Measurements from ENCODE around the gene DIAPH2. TPM values are rescaled to one million over a fixed set of nuclear protein-coding genes. Genes with fewer than 3 reads are reported as not detected.

The DIAPH2 gene
- total RNA-seq, 4 donors from 2014 or later, result 12.1 to 41.6 (median 29.1) TPM

- in situ Hi-C loops (cut with MboI; ENCODE audit: low sequenced_read_pairs in 4 of 4), result no loop called here
- no peaks in the 10 kb centered on the region for H3K27me3 ChIP-seq
- ATAC-seq (no peak), DNase-seq (no peak)
- H3K27ac ChIP-seq, result no peak overlapping the region
- intact Hi-C loops (cut with DNase I; ENCODE audit: low total_unique reads), result no loop called here
- TF ChIP-seq CTCF (IDR thresholded peaks at IDR 0.05 in 4 of 5, conservative IDR thresholded peaks at IDR 0.05 in 1 of 5) (no peak), POLR2A (IDR thresholded peaks at IDR 0.05) (no peak)
- peaks cover 5 to 18% of the 10 kb centered on the region in 2 donors for H3K4me1 ChIP-seq
- H3K36me3 ChIP-seq, result no peaks in the 10 kb centered on the region
- H3K9me3 ChIP-seq, result no peaks in the 10 kb centered on the region
- H3K4me3 ChIP-seq, result no peak overlapping the region
Measured at GRCh38 chrX:96907516-96908272, 223.1 kb downstream of the DIAPH2 start.

GRCh38 chrX:96909291-96909690 is 224.6 kb downstream of the DIAPH2 start:
- Histone ChIP-seq H3K4me3 (no peak overlapping the region), H3K9me3 (no peaks in the 10 kb centered on the region), H3K36me3 (no peaks in the 10 kb centered on the region), H3K27me3 (no peaks in the 10 kb centered on the region), H3K27ac (no peak overlapping the region), H3K4me1 (peaks cover 5 to 18% of the 10 kb centered on the region in 2 donors)
- in situ Hi-C loops (cut with MboI; ENCODE audit: low sequenced_read_pairs in 4 of 4) (no loop called here), intact Hi-C loops (cut with DNase I; ENCODE audit: low total_unique reads) (no loop called here)
- TF ChIP-seq POLR2A (IDR thresholded peaks at IDR 0.05), result no peak
- TF ChIP-seq CTCF (IDR thresholded peaks at IDR 0.05 in 4 of 5, conservative IDR thresholded peaks at IDR 0.05 in 1 of 5), result no peak
- no peak for ATAC-seq
- no peak for DNase-seq

- Histone ChIP-seq H3K36me3 (no peaks in the 10 kb centered on the region), H3K27ac (no peak overlapping the region), H3K9me3 (no peaks in the 10 kb centered on the region), H3K4me3 (no peak overlapping the region), H3K4me1 (no peaks in the 10 kb centered on the region), H3K27me3 (no peaks in the 10 kb centered on the region)
- intact Hi-C loops (cut with DNase I; ENCODE audit: low total_unique reads), result no loop called here
- DNase-seq, result no peak
- TF ChIP-seq CTCF (IDR thresholded peaks at IDR 0.05 in 4 of 5, conservative IDR thresholded peaks at IDR 0.05 in 1 of 5) (no peak), POLR2A (IDR thresholded peaks at IDR 0.05) (no peak)
- in situ Hi-C loops (cut with MboI; ENCODE audit: low sequenced_read_pairs in 4 of 4), result no loop called here
- peak; percentile 47 to 68 for ATAC-seq
Measured at GRCh38 chrX:96918864-96919263, 234.2 kb downstream of the DIAPH2 start.

GRCh38 chrX:96919672-96920071 is 235.0 kb downstream of the DIAPH2 start:
- ATAC-seq (no peak), DNase-seq (no peak)
- Histone ChIP-seq H3K9me3 (no peaks in the 10 kb centered on the region), H3K4me1 (no peaks in the 10 kb centered on the region), H3K27ac (no peak overlapping the region), H3K4me3 (no peak overlapping the region), H3K27me3 (no peaks in the 10 kb centered on the region), H3K36me3 (no peaks in the 10 kb centered on the region)
- intact Hi-C loops (cut with DNase I; ENCODE audit: low total_unique reads), result no loop called here
- in situ Hi-C loops (cut with MboI; ENCODE audit: low sequenced_read_pairs in 4 of 4), result no loop called here
- no peak for TF ChIP-seq CTCF (IDR thresholded peaks at IDR 0.05 in 4 of 5, conservative IDR thresholded peaks at IDR 0.05 in 1 of 5)
- TF ChIP-seq POLR2A (IDR thresholded peaks at IDR 0.05), result no peak

- ATAC-seq, result no peak
- Histone ChIP-seq H3K9me3 (no peaks in the 10 kb centered on the region), H3K36me3 (no peaks in the 10 kb centered on the region), H3K4me1 (no peaks in the 10 kb centered on the region), H3K27me3 (no peaks in the 10 kb centered on the region), H3K4me3 (no peak overlapping the region), H3K27ac (no peak overlapping the region)
- in situ Hi-C loops (cut with MboI; ENCODE audit: low sequenced_read_pairs in 4 of 4), result no loop called here
- TF ChIP-seq CTCF (IDR thresholded peaks at IDR 0.05 in 4 of 5, conservative IDR thresholded peaks at IDR 0.05 in 1 of 5) (no peak), POLR2A (IDR thresholded peaks at IDR 0.05) (no peak)
- DNase-seq, result no peak
- intact Hi-C loops (cut with DNase I; ENCODE audit: low total_unique reads), result no loop called here
Measured at GRCh38 chrX:96924581-96924980, 239.9 kb downstream of the DIAPH2 start.
